HG03108 (cell line): ENCODE results near the gene DENND1A.
"Not testable (repeated sequence)": the region's sequence is repeated elsewhere in the genome, so short reads cannot be mapped to it uniquely, and the experiment has no call there.

ENCODE experiments used
- ATAC-seq: cut with Tn5 transposase; IDR thresholded peaks from one replicate; pipeline ENCODE4 v1.9.1; 2021; ENCODE audit warnings: moderate library complexity; ENCODE audit not compliant: unreplicated experiment

Gene DENND1A

GRCh38 chr9:123406691-123407216 is 523.2 kb downstream of the DENND1A start:
- ATAC-seq: no peak

DNA sequence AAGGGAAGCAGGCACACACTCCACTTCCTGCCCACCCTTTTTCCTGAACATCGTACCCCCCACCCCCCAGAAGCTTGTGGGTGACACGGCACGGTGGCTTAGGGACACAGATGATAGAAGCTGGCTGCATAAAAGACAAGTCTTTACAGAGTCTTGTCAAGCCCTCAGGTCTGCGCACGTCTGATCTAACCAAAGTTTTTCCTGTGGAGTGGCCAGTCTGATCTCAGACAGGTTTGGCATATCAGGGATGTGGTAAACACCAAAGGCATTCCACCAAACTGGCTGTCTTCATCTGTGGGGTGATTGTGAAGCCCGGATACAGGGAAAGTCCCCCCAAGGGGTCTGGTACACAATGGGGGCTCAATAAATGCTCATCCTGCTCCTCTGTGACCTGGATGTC is 523.9 kb downstream of the DENND1A start:
- no peak for ATAC-seq

GRCh38 chr9:123402981-123403509 is 526.9 kb downstream of the DENND1A start:
- ATAC-seq: no peak

- ATAC-seq: no peak
These were observed 527.9 kb downstream of the DENND1A start for GRCh38 chr9:123401879-123402513.

GRCh38 chr9:123400926-123401503 is 528.9 kb downstream of the DENND1A start:
- ATAC-seq: no peak

DNA sequence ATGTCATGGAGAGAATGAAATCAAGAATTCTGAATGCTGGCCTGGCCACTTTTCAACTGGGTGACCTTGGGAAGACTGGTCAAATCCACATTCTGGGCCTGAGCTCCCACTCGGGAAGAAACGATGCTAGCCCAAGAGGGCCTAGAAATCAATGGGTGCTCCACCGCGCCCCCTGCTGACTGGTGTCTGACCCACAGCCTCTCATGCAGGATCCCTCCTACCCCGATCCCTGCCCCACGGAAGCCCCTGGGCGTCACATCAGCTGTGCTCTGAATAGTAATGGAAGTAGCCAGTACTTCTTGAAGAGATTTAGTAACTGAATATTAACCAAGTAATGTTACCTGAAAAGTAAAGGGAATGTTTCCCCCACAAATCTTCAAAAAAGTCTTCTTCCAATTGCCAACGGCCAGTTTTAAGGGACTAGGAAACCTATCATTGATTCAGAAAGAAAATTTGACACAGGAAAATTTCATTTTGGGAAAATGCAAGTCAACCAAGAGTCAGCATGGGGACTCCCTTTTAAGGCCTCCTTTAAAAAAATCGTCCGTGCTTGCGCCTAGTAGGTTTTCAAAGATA is 530.0 kb downstream of the DENND1A start:
- ATAC-seq: no peak

DNA sequence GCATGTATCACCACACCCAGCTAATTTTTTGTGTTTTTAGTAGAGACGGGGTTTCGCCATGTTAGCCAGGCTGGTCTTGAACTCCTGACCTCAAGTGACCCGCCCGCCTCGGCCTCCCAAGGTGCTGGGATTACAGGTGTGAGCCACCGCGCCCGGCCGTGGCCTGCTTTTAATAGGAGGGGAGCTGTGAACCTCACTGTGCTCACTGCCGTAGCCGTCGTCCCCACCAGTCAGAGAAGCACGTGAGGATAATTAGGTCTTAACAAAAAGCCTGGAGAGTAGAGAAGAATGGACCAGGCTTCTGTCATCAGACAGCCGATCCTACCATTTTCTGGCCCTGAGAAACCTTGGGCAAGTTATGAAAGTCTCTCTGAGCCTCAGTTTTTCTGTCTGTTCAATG is 531.0 kb downstream of the DENND1A start:
- not testable (repeated sequence) for ATAC-seq

- no peak for ATAC-seq
These were observed 532.0 kb downstream of the DENND1A start for GRCh38 chr9:123397975-123398374.

GRCh38 chr9:123395689-123396511 is 534.0 kb downstream of the DENND1A start:
- no peak for ATAC-seq

GRCh38 chr9:123395276-123395688 is 534.6 kb downstream of the DENND1A start:
- ATAC-seq: no peak

- no peak for ATAC-seq
These were observed 535.4 kb downstream of the DENND1A start for GRCh38 chr9:123394291-123395235.

GRCh38 chr9:123392802-123393201 is 537.1 kb downstream of the DENND1A start:
- ATAC-seq: no peak

- ATAC-seq: no peak
These were observed 538.0 kb downstream of the DENND1A start for GRCh38 chr9:123391946-123392345.

GRCh38 chr9:123391233-123391632 is 538.7 kb downstream of the DENND1A start:
- ATAC-seq: no peak

DNA sequence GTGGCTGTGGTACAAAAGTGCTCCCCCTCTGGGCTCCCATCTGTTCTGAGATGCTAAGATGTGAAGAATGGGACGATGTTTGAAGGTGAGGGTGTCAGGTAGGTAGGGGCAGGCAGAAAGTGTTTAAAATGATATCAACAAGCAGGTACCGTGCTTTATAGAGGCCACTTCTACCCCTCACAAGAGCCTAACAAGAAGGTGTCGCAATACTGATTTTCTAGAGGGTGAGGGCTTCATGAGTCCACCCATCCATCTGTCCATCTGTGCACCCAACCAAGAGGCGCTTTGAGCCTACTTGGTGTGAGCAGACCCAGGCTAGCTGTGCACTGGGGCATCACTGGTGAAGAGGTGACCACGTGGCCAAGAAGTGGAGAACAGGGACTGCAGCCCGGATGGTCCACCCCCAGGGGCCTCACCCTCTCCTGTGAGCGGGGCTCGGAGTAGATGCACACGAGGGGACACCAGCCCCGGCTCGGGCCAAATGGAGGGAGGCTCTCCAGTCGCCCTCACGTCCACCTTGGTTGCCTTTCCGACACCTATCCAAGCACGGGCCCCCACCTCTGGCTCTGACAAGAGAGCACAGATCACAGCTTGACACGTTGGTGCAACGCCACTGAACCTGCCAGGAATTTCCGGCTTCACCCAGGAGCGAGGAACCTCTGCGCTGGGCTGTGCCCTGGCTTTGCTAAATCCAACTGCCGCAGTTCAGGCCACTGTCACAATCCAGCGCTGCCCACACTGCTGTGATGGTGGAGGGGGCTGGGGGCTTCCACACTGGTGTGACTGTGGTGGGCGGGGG is 539.4 kb downstream of the DENND1A start:
- ATAC-seq: no peak

DNA sequence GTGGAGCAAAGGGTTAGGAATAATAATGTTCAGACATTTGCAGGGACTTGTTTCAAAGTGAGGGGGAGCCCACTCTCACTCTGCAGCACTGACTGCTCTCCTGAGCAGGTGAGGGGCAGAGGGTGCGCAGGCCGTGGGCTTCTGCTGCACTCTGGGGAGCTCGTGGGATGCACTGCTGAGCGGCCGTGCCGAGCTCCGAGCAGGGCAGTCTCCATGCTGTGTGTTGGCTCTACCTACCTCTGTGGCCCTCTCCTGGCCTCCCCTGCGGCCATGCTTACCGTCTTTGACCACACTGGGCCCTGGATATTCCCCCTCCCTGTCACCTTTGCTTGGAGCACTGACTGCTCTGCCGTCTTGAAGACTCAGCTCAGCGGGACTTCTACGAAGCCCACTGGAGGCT is 540.2 kb downstream of the DENND1A start:
- ATAC-seq: no peak

DNA sequence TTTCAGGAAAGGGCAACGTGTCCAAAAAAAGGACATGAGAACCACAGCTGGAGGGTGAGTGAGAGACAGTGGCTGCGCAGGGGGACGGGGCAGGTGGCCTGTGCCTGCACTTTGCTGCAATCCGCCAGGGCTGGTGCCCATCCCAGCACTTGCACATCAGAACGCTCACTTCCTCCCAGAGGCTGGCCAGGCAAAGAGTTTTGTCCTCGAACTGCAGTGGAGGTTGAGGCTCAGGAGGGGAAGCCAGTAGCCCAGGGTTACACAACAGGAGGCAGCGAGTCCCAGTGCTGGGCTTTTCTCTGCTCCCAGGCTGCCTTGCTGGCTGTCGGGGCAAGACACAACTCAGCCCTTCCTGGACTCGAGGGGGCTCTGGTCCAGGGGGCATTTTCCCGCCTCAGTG is 540.9 kb downstream of the DENND1A start:
- ATAC-seq: no peak

DNA sequence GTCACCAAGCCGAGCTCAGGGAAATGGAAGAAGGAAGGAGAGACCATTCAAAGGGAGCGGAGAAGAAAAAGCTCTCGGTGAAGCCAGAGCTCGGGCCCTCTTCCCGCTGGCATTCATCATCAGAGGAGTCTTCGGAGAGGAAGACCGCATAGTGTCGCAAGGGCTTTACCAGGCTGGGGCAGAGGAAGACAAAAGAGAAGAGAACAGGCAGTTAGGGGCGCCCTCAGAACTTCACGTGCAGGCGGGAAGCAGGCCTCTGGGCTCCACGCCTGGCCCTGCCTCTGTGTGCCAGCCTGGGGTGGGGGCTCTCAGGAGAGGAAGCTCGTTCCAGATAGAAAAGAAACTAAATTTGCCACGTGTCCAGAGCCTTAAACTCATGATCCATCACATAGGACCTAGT is 542.2 kb downstream of the DENND1A start:
- ATAC-seq: no peak

DNA sequence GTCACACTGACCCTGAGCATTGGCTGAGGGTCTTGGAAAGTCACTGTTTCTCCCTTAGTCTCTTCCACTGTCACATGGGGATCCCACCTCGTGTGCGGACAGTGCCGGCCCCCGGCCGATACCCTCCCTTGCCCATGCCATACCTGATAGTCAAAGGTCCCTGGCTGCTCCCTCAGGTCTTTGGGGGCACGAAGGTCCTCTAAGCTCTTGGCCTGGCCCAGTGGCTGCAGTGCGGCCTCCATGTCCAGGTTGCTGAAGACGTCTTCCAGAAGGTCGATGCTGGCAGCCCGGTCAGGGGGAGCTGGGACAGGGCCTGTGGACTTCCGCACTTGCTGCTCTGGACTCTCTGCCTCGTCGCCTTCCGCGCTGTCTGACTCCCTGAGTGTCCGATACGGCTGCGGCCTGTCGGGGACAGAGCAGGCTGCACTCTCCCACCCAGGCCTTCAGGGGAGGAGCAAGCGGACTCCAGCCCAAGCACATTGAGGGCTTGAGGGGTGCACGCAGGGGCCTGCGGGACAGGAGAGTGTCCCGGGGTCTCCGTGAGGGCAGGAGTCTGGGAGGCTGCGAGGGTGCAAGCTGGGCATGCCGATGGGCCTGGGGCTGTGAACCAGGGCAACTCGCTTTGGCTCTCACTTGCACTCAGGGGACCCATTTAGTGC is 546.3 kb downstream of the DENND1A start:
- no peak for ATAC-seq
